Activated T-cell treated with anti-CD3 and anti-CD28 coated beads for 1 hour (primary cell): ENCODE results near the gene MYL11.

Experiments
- DNase-seq: peaks from one replicate; pipeline ENCODE4 v3.0.0-alpha.2; 2020; ENCODE audit warnings: low read depth

Gene MYL11

DNA sequence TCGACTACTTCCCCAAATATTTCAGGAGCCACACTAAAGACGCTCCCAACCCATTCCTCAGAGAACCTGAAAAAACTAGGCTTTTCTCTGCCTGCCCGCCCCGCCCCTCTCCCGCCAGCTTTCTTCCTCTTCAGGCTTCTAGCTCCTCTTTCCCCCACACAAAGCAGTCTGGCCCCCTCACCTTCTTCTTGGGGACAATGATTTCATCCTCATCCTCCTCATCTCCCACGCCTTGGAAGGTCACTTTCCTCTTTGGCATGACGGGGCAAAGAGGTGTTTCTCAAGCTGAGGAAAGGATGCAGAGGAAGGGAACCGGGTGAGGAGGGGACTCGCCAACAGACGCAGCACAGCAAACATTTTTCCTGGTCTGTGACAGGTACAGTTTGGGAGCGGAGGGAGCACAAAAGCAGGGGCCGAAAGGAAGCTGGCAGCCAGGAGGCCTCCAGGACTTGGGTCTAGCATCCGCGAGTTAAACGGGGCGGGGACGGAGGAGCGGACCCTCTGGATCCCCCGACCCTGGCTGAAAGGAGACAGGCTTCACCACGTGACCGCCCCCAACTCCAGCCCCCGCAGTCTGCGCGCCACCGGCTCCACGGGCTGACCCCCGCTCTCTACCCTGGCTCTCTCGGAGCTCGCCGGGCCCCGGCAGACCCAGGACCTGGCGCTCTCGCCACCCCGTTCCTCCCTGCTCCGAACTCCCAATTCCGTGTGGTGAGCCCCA is 20.0 kb upstream of the MYL11 start:
- DNase-seq: no peak

DNA sequence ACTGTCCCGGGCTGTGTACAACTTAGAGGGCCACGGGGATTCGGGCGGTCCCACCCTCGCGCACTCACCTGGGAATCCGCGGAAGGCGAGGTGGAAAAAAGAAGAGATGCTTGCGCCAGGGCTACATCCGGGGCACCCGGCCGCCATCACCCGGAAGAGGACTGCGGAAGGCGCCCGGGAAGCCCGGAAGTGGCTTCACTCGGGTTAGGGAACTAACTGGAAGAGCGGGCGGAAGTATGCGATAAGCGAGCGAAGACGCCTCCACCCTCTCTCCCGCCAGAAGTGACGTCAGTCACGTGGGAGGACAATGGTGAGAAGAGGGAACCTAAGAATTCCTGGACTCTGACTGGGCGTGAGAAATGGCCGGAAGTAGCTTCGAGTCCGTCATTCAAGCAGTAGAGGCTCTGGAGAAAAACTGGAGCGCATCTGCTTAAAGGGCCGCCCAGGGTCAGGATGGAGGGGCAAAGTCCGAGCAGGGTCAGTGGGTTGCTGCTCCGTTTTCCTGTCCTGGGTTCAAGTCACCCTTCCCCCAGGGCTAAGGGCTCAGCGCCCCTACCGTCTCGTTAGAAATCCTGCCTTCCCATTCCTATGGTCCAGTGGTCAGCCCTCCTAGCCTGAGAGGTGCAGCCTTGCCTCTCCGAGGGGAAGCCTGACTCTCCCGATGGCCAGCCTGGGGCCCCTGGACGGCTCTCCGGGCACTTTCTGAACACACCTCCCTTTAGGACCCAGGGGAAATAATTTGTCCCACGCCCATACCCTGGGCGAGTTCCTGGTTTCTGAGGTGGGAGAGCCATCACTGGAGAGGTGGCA is 19.3 kb upstream of the MYL11 start, which contains the start of gene CD2BP2:
TSS of gene CD2BP2 (minus strand) at position 165 of the 810 bp plus-strand sequence. CDS start 627 bp downstream, outside the sequence.
- DNase-seq: peak; percentile 76

DNA sequence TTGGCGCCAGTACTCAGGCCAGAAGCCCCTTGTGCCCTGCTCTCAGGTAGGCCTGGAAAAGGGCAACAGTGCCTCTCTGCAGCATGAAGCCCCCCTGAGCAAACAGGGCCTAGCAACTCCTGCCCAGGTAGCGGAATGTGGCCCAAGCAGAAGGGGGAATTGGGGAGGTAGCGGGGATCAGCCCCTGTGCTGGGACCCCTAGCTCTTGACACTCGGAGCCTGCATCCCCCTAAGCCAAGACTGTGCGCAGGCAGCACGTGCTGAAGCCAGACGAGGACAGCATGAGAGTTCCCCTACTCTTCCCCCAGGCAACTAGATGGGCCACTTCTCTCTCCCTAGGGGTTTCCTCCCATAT is 18.7 kb upstream of the MYL11 start:
- no peak for DNase-seq

DNA sequence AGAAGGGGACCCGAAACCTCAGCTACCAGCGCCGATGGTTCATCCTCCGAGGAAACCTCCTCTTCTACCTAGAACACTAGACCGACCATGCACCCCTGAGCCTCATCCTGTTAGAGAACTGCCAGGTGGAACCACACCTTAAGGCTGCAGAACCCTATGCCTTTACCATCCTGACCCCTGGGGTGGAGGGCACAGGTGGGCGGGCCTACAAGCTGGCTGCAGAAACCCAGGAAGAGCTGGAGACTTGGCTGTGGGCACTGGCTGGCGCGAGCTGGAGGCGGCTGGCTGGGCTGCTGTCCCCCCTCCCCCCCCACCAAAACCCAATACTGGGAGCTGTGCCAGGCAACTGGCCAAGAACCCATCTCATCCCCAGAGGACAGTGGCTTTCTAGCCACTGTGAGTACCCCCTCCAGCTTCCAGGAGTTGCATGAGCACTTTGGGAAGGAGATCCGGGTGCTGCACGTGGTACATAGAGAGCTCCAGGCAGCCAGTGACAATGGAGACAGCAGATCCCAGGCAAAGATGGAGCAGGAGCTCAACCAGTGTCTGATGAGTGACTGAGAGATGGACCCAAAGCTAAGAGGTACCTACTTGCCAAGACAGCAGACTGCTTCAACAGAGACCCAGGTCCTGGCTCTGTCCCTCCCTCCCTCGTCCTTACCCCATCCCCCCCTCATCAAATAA is 18.1 kb upstream of the MYL11 start:
- DNase-seq: no peak

DNA sequence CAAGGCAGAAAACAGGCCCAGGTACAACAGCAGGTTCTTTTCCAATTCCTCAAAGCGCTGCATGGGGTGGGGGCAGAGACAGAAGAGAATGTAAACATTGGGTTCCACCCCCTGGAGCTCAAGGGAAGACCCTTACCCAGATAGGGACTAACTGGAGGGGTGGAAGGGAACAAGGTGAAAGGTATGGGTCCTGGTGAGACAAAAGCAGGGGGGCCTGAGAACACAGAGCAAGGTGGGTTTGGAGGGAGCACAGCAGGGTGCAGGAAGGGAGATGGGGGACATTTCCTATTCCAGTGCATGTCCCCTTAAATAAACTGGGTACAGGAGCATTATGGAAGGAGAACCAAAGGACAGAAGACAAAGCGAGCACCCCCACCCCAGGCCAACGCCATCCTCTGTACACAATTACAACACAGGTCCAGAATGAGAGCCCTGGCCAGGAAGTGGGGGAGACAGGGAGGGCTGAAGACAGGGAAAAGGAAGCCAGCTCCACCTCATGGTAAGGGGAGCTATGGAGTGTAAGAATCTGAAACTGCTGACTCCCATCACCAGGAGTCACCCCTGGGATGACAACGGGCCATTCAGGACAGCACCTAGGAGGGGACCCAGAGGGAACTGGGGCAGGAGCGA is 17.4 kb upstream of the MYL11 start:
- DNase-seq: no peak

DNA sequence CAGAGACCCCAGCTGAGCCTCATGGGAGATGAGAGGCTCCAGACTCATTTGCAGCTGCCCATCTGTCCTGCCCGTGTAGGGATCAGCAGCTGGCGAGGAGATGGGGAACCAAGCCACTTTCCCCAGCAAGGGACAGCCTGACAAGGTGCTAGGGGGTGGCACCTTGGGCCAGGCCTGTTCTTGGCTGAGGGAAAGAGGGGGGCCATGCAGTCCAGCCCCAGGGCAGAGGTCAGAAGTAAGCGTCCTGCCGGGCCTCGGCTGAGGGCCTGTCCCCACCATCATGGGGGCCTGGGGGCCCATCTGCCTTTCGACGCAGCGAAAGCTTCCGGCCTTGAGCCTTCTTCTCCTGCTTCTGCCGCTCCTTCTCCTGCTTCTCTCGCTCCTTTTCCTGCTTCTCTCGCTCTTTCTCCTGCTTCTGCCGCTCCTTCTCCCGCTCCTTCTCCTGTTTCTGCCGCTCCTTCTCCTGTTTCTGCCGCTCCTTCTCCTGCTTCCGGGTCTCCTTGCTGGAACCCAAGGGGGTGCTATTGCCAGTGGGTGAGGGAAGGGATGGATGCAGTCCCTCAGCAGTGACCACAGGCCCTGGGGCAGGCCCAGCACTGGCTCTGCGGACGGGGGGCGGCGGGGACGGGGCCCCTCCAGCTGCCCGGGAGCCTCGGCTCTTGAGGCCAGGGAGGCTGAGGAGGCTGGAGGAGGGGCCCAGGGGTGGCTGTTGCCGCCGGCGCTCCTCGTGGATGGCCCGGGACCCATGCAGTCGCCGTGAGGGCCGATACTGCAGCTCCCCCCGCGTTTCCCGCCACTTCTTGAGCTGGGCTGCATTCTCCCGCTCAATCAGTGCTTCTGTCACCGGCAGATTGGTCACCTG is 16.7 kb upstream of the MYL11 start:
- DNase-seq: no peak

DNA sequence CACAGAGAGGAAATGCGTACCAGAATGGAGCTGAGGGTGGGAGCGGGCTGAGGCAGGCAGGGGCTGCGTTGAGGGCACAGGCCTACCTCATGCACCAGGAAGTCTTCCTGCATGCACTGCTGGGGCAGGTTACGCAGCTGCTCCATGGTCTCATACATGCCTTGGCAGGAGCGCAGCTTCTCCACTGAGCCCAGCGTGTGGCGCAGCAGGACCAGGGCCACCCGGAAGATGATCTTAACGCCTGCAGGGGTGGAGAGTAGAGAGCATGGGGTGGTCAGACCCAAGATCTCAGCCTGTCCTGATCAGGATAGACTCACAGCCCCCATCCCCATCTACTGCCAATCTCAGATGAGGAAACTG is 16.0 kb upstream of the MYL11 start:
- DNase-seq: no peak

DNA sequence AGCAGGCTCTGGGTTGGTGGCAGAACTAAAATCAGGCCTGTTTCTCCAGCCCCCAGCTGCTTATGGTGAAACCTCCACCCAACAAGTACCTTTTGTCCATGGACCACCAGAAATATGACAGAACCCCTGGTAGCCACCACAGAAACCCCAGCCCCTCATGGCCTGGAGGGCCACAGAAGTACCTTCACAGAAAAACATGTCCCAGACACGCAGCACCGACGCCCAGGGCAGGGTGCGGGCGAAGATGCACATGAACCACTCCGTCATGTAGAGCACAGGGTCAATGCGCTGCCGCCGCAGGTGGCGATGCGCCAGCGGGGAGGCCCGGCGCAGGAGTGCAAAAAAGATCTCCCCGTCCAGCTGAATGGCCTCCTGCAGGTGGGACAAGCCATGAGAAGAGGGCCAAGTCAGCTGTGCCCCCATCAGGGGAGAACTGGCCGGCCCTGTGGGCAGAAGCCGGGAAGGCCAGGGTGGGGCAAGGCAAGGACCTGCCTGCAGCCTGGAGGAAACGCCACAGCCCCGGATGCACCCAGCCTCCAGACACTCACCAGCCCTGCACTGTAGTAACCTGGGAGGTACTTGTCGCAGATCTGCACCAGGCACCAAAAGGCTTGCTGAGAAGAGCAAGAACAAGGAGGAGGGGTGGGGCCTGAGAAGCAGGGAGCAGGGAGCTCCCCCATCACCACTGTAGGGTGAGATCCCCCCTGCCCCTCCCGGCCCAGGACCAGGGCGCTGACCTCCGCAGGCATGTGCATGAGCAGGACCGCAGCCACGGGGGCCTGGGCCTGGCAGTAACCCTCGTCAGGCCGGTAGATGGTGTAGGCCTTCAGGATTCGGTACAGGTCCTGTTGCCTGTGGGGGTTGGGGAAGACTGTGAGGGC is 15.4 kb upstream of the MYL11 start:
- no peak for DNase-seq

DNA sequence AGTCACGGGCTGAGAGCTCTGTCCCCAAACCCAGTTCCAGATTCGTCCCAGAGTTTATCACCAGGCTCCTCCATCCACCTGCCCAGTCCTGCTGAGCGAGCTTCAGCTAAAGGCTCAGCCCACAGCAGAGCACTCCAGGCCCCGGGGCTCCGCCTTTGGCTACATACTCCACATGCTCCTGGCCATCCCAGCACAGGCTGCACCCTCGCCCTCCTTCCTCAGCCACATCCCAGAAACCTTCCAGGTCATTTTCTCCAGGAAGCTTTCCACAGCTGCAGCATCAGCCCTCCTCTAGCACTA is 14.8 kb upstream of the MYL11 start:
- DNase-seq: no peak

DNA sequence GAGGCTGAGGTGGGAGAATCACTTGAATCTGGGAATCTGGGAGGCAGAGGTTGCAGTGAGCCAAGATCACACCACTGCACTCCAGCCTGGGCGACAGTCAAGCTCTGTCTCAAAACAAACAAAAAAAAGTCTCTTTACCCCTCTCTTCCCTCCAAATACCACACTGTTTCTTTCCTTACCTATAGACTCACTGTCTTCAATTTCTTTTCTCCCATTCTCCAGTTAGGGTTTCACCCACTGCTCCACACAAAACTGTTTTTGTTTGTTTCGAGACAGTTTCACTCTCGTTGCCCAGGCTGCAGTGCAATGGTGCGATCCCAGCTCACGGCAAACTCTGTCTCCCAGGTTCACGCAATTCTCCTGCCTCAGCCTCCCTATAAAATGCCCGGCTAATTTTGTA is 13.4 kb upstream of the MYL11 start:
- no peak for DNase-seq

DNA sequence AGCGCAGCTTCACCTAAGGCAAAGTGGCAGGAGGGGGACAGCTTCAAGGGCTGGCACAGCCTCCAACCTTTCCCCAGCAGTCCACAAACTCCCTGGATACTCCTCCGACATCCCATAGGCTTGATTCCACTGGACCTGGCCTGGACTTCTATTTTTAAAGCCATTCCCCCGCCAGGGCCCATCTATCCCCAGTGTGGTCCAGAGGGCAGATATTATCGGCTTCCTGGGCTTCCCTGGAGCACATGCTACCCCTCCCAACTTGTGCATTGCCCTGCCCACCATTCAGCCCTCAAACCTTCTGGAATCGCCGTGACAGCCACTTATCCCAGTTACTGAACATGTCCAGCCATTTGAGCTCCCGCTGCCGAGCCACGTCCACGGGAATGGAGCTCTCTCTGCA is 9.4 kb upstream of the MYL11 start:
- DNase-seq: no peak

DNA sequence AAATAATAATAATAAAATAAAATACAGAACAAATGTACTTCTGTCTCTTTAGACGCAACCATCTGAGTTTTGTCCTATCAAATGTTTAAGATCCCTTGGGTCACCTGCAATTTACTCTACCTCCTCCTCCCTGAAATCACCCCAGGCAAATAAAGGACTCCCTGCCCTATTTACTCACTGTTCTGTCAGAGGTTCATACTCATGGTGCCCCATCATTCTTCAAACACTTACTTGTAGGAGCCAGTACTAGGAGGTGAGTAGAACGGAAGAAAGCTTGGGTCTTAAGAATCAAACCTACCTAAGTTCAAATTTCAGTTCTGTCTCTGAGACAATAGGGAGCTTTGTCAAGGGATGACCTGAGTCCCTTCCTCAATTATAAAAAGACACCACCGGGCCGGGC is 8.1 kb upstream of the MYL11 start:
- no peak for DNase-seq

DNA sequence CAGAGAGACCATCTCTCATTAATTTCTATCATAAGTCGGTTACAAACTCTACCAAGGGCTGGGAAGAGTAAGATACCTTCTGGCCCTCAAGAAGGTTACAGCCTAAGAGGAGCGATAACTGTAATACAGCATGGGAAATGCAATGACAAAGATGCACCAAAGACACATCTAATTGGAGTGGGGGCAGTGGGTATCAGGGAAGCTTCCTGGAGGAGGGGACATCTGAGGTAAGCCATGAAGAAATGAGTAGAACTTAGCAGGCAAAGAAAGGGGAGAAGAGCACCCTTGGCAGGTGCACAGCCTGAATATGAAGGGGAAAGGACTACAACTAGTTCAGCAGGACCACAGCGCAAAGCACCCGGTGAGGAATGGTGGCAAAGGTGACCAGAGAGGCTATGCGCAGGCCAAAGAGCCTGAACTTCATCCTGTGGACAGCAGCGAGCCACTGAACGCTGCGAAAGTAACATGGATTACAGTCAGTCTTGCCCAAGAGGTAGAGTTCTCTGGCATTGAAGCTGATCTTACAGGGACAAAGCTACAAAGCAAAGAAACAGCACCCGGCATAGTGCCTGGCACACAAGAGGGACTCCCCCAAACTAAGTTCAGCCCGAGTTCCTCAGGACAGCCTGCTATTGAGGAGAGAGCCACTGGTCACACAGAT is 7.1 kb upstream of the MYL11 start:
- DNase-seq: no peak

DNA sequence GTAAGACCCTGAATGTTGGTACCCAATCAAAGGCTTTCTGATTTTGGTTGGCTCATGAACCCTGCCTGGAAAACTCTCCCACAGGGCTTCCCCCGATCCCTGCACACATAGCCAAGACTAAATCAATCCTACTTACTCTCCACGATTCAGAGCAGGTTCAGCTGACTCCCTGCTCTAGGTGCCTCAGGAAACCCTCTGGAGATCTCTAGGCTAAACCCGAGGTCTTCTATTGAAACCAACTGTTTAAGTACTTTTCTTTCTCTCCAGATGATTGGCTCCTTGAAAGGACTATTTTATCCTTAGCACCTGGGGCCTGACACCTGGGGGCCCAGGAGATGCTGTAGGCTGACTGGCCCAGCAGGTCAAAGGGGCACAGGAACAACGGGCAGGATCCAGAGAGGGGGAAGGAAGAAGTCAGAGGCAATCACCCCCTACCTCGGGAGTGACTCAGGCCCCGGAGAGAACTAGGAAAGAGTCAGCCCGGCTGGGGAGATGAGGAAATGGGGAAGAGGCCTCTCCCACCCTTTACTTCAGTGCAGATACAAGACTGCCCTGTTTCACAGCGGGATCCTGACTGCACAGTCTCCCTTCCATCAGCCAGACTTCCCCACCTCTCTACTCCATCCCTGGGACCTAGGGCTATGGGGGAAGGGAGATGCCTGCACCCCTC is 6.3 kb upstream of the MYL11 start:
- DNase-seq: no peak

DNA sequence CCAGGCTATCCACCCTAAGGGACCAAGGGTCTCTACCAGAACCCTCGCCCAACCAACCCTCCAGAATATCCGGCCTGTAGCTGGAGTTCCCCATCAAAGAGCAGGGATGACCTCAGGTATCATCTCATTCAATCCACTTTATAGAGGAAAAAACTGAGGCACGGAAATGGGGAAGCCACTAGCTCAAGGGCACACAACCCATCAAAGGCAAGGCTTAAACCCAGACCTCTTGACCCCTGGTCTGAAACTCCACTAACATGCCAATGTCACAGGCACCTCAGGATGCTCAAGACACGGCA is 5.9 kb upstream of the MYL11 start:
- no peak for DNase-seq

DNA sequence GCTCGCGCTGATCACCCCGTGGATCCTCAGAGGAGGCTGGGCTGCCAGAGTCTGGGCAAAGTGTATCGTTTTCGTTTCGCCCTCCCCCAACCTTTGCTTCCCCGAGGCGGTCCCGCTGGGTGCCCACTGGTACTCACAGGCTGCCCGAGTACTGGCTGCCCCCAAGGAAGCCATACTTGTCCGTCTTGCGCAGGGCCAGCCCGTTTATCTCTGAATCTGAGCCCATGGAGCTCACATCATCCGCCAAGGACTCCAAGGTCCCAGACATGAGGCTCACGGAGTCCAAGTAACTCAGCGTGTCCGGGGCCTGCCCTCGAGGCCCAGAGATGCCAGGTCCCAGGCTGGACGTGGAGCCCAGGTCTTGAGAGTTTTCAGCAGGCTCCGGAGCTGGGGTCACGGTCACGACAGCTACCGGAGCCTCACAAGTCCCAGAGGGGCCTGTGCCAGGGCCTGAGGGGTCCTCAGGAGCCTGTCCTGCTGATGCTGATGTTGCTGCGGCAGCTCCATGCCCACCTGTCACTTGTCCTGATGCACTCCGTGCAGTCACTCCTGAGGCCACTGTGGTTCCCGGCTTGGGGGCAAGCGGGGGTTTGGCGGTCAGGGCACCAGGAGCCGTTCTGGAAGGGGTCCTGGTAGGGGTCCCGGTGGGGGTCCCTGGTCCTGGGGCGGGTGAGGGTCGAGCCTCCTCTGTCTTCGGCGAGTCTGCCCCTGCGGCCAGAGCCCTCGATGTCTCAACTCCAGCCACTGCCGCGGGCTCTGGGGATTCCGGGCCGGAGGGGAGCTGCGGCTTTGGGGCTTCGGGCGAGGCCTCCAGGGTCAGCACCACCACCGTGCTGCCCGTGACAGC is 5.3 kb upstream of the MYL11 start:
- no peak for DNase-seq

DNA sequence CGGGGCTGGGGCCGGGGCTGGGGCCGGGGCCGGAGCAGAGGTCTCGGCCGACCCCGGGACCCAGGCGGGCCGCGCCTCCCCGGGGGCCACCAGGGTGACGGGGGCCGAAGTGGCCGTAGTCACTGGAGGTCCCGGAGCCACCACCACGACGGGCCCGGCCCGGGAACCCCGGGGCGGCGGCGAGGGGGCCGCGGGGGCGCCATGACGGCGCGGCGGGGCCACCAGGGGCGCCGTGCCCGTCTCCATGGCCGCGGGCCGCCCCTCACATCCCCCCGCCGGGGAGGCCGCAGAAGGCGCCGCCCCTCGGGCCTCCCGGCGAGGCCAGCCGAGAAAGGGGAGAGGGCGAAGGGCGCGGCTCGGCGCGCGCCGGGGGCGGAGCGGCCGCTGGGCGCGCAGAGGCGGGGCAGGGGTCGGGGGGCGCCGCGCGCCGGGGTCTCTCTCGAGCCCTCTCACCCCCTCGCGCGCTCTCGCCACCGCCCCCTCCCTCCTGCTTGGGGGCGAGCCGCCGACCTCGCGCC is 4.6 kb upstream of the MYL11 start:
- DNase-seq: no peak

DNA sequence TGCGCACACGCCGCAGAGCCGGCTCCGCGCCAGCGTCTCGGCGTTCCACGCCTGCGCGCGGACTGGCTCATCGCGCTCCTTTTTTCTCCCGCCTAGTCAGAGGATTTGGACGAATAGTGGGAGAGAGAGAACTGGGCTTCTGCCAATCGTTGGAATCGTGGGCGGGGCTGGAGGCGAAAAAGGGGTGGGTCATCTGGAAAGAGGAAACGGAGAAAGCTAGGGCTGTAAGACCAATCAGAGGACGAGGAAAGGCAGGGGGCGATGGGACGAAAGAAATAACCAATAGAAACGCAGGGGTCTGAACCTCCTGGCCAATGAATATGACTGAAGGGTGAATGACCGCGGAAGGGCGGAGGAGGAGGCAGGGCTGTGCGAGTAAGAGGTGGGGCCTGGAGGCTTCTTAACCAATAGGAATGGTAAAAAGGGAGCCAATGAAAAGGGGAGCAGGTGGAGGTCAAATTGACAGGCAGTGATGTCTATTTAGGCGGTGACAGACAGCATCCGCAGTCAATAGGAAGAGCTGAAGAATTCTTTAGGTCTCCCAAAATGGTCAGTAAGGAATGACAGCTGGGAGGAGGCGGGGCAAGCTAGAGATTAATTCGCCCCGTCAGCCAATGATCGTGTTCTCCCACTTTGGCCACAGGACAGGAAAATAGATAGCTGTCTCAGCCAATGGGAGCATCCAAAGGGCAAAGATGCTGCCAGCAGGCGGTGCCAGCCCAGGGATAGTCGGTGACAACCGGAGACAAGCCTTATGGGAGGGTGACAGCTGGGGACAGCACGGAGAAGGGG is 4.0 kb upstream of the MYL11 start, which contains the start of gene TBC1D10B:
TSS of gene TBC1D10B (minus strand) at position 39 of the 792 bp plus-strand sequence. CDS start 311 bp downstream, outside the sequence.
- peak; percentile 98 for DNase-seq
